ENCODE data around the gene MADCAM1. TPM values are rescaled to one million over a fixed set of nuclear protein-coding genes. Genes with fewer than 3 reads are reported as not detected.

Gene MADCAM1
- total and polyA plus RNA-seq, 2 donors (not counting 1 experiment from before 2014, with no cell fraction given): 0.70 to 2.5 TPM

DNA sequence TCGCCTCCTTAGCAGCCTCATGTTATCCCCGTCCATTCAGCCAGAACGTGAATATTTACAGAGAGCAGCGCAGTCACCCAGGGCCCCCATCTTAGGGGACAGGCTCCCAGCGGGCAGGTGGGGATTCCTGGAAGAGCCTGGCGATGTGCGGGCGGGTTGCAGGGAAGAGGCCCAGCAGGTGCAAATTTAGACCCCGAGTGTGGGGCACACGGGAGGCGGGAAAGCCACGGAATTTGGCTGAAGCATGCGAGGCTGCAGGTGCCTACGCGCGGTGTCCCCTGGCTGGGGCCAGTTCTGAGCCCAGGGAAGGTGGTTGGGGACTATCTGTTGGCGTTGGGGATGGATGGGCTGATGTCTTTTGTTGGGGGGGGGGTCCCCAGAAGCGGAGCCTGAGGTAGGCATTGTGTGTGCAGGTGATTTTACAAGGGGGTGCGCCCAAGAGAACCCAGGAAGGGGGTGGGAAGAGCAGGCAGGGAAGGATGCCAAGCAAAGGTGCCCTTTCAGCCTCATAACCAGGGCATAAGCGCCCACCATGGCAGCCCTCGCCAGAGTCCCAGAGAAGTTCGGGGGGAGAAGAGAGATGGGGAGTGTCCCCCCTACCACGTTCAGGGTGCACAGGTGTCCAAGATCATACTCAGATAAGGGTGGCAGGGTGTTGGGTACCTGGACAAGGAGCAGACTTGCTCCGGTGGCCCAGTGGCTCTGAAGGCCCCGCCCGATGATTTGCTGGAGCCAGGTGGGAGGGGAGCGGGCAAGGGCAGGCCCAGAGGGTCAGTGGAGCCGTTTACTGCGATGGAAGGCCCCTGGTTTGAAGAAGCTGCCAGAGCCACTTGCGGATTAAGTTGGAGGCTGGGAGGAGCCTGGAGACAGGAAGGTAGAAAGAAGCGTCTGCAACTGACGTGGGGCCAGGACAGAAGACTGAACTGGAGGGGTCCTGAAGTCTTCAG lies 12.2 kb downstream of the MADCAM1 start:
- Mint-ChIP-seq H3K27me3 (no peaks in the 10 kb centered on the region), H3K4me3 (peak overlapping the region; percentile 90), H3K4me1 (peaks cover 28% of the 10 kb centered on the region), H3K9me3 (ENCODE audit: insufficient read depth) (no peaks in the 10 kb centered on the region), H3K27ac (peak overlapping the region; percentile 99)
- WGBS (ENCODE audit: insufficient coverage): 69% methylated on average over 32 of the region's 32 CpGs
- Histone ChIP-seq H4K20me1 (ENCODE audit: control insufficient read depth, insufficient read depth, low read length, poor library complexity, severe bottlenecking) (peaks cover 23% of the 10 kb centered on the region), H3K9me3 (ENCODE audit: control extremely low read depth in 1 of 3, control insufficient read depth in 2 of 3, insufficient read depth in 1 of 3, low read length in 2 of 3) (peaks cover 0 to 8% (median 0%) of the 10 kb centered on the region in 3 donors), H3K27ac (ENCODE audit: low read length in 2 of 2) (no peak overlapping the region), H3K4me1 (ENCODE audit: control insufficient read depth in 2 of 2, insufficient read depth in 2 of 2, low read length in 2 of 2) (peaks cover 31 to 34% of the 10 kb centered on the region in 2 donors), H3K27me3 (replicated peaks in 1 of 4; ENCODE audit: control extremely low read depth in 1 of 4, control insufficient read depth in 3 of 4, insufficient read depth in 4 of 4, low read length in 3 of 4) (no peaks in the 10 kb centered on the region), H3K4me2 (replicated peaks; ENCODE audit: low read depth, low read length, poor library complexity, severe bottlenecking) (peak overlapping the region; percentile 97), H3K79me2 (ENCODE audit: control insufficient read depth, insufficient read depth, low read length) (peaks cover 19% of the 10 kb centered on the region), H3K9ac (ENCODE audit: low read length) (peak overlapping the region; percentile 91), H3K36me3 (replicated peaks in 1 of 2; ENCODE audit: control extremely low read depth in 1 of 2, control insufficient read depth in 1 of 2, extremely low read depth in 1 of 2, insufficient read depth in 2 of 2, low read length in 1 of 2) (no peaks in the 10 kb centered on the region), H3K4me3 (ENCODE audit: control extremely low read depth in 1 of 5, extremely low read depth in 1 of 5, insufficient read depth in 1 of 5, low read depth in 2 of 5, low read length in 4 of 5) (peak overlapping the region; percentile 13 to 92 (median 85)), H2AFZ (ENCODE audit: insufficient read depth, low read depth, low read length, poor library complexity, severe bottlenecking) (peak overlapping the region; percentile 99)
- ATAC-seq (ENCODE audit: low read depth) (no peak), DNase-seq (no peak)
- intact Hi-C loops (cut with micrococcal nuclease): loop anchor here (5.0 to 10.0 kb wide), 2 partner anchors 164 to 734 kb away; partner anchors contain the start of genes ATP5F1D and MIER2
- TF ChIP-seq, protein P1, sequence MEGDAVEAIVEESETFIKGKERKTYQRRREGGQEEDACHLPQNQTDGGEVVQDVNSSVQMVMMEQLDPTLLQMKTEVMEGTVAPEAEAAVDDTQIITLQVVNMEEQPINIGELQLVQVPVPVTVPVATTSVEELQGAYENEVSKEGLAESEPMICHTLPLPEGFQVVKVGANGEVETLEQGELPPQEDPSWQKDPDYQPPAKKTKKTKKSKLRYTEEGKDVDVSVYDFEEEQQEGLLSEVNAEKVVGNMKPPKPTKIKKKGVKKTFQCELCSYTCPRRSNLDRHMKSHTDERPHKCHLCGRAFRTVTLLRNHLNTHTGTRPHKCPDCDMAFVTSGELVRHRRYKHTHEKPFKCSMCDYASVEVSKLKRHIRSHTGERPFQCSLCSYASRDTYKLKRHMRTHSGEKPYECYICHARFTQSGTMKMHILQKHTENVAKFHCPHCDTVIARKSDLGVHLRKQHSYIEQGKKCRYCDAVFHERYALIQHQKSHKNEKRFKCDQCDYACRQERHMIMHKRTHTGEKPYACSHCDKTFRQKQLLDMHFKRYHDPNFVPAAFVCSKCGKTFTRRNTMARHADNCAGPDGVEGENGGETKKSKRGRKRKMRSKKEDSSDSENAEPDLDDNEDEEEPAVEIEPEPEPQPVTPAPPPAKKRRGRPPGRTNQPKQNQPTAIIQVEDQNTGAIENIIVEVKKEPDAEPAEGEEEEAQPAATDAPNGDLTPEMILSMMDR (IDR thresholded peaks at IDR 0.05): no peak
- no peak for TF ChIP-seq EZH2 (IDR thresholded peaks at IDR 0.05; ENCODE audit: borderline replicate concordance, insufficient read depth, low read depth, low read length, poor library complexity, severe bottlenecking)
- CTCF ChIA-PET: interaction anchor here (3.1 kb wide), 1 partner anchor 22 kb away, joined by 24 read pairs; the partner anchor contains the start of gene CDC34
- POLR2A ChIA-PET: no interaction called here

Data from B cell (primary cell).